NCI-H1105 (cell line): ENCODE data around the gene TBC1D23.
"Not testable (repeated sequence)": the region's sequence is repeated elsewhere in the genome, so short reads cannot be mapped to it uniquely, and the experiment has no call there.

Experiments
- DNase-seq: peaks from one replicate; lab custom pipeline; 2025; lab: John Stamatoyannopoulos, UW

Gene TBC1D23

DNA sequence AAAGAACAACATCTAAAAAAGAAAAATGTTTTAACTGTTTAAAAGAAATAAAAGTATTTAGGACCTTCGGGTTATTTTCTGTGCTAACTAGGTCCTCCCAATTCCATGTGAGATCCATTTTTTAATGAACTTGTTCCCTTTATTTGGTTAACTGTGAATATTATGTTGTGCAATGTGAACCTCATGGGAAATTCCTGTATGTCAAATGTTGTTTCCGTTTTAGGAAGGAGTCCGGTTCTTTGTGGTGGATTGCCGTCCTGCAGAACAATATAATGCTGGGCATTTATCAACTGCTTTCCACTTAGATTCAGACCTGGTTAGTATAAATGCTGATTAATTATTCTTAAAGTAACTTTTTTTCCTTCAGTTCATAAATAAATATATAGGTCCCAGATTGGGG, 38.2 kb downstream of the TBC1D23 start:
- no peak for DNase-seq

DNA sequence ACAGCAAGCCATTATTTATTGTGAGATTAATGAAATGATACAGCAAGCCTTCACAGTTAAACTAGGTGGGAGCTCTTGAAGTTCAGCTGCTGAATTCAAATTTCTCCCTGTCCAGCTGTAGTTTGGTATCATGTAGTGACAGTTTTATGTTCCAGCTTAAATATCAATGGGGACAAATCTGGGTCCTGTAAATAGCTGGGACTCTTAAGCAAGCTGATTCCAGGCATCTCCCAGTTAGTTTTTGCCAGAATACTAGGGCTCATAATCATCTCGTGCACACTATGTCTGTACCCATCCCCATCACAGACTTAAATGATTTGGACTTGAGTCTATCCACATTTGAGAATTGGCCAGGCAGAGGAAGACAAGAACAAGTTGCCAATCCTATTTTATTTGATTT, 45.9 kb downstream of the TBC1D23 start:
- no peak for DNase-seq

DNA sequence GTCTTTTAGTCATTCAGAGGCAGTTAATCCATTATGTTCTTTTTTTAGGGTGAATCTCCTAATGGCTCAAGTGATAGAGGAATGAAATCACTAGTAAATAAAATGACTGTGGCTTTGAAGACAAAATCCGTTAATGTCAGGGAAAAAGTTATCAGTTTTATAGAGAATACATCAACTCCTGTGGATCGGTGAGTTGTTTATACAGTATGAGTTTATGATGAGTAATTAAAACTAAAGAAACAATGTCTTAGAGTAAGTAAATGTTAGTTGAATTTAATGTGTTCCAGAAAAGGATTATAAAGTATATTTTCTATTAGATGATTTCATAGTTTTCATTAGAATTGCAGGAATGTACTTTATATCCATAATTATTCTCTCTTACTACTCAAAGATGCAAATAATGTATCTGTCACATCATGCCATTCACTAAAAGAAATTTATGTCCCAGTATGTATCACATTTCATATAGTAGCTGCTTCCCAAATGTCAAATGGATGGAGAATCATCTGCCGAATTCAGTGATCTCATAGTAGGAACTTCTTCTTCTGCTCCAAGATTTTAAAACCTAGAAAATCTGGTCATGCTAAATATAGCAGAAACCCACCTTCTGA, 49.7 kb downstream of the TBC1D23 start:
- DNase-seq = no peak

DNA sequence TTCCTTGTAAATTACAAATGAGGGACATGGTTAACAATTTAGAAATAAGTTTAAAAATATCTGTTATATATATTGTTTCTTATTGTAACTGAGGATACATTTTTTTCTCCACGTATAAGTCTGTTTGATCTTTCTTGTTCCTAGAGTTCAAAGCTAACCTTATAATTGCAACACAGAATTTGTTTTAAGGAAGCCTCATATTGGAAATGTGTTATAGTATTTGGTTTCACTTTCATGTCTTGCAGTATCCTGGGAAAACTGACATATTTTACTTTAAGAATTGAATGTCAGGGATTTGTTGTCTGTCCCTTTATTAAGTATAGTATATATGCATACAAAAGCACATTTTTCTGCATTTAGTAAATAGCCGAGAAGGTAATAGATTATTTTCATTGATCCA, 50.2 kb downstream of the TBC1D23 start:
- DNase-seq = no peak

DNA sequence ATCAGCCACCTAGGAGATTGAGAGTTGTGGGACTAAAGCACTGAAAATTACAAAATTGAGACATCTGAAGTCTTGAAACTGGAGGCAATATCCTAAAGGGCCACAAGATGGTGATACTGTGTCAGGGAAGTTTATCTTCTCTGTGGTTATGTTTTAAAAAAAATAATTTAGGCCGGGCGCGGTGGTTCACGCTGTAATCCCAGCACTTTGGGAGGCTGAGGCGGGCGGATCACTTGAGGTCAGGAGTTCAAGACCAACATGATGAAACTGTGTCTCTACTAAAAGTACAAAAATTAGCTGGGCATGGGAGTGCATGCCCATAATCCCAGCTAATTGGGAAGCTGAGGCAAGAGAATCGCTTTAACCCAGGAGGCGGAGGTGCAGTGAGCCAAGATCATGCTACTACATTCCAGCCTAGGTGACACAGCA, 55.9 kb downstream of the TBC1D23 start:
- DNase-seq = no peak

DNA sequence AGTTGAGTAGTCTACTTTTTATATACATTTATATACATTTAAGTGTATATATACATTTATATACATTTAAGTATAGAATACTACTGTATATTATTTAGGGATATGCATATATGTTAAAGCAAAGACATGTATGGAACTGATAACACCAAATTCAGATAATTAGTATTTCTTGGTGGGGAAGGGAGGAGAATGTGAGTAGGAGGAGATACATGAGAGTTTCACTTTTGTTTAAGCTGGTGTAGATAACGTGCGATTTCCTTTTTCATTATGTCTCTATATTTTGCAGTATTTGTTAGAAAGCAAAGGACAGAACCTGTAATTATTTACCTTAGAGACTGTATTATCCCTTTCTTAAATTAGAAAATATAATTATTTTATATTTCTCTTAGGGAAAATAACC, 57.1 kb downstream of the TBC1D23 start:
- no peak for DNase-seq

DNA sequence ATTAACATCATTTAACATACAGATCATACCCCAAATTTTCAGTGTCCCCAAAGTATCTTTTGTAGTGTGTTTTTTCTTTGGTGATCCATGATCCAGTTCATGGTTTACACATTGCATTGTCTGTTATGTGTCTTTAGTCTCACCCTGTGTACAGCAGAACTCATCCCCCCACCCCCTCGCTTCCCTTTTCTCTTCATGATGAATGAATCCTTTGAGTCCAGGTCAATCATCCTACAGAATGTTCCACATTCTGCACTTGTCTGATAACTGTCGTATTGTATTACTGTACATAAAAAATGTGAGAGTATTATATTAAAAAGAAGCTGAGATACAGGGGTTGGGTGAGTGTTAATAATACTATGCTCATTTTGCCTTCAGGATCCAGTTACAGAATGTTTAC, 59.2 kb downstream of the TBC1D23 start:
- no peak for DNase-seq

DNA sequence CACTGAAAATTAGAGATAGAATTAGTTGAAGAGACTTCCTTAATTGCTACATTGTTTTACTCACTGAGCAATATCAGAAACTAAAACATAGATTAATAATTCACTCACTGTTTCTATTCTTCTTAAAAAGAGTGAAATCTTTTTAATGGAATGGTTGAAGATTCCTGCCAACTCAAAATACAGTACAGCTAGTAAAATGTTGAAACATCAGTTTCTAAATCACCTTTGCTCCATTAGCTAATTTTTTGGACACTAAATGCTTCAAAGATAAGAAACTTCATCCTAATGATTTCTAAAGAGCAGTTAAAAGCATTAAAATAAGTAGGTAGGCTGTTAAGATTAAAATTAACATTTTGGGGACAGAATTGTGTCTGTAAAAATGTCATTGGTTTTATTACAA, 63.3 kb downstream of the TBC1D23 start:
- DNase-seq = no peak

DNA sequence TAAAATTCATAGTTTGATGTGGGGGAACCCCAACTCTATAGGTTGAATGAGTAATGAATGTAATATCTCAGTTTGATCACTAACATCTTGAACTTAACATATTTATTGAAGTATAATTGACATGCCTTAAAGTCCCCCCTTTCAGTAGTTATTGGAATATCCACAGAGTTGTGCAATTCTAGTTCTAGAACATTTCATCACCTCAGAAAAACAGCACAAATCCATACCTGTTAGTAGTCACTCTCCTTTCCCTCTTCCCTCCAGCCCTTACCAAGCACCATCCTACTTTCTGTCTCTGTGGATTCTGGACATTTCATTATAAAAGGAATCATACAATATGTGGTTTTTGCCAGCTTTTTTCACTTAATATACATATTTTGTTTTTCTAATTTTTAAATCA, 65.0 kb downstream of the TBC1D23 start:
- DNase-seq = no peak

DNA sequence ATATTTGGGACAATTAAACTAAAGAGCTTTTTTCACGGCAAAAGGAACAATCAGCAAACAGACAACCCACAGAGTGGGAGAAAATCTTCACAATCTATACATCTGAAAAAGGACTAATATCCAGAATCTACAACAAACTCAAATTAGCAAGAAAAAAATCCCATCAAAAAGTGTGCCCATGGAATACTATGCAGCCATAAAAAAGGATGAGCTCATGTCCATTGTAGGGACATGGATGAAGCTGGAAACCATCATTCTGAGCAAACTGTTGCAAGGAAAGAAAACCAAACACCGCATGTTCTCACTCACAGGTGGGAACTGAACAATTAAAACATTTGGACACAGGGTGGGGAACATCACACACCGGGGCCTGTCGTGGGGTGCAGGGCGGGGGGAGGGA, 66.6 kb downstream of the TBC1D23 start:
- DNase-seq = not testable (repeated sequence)

DNA sequence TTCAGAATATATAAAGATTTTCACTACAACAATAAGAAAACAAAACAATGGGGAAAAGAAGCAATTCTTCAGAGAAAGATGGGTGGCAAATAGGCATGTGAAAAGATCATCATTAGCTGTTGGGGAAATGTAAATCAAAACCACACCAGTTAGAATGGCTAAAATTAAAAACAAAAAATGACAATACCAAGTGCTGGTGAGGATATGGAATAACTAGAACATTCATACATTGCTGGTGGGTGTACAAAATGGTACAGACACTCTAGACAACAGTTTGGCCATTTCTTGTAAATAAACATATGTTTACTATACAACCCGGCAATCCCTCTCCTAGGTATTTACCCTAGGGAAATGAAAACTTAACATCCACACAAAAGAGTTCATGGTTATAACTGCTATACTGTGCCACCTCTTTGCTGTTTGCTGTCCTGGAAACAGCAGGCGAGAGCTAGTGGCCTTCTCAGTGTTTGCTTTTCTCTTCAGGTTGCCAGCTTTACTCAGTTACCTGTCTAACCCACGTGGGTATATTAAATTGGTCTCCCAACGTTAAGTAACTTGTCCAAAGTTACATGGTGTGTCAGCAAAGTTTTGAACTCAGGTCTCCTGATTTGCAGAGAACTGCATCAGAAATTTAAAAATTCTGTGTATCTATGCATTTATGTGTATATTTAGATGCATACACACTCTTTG, 69.2 kb downstream of the TBC1D23 start:
- no peak for DNase-seq

DNA sequence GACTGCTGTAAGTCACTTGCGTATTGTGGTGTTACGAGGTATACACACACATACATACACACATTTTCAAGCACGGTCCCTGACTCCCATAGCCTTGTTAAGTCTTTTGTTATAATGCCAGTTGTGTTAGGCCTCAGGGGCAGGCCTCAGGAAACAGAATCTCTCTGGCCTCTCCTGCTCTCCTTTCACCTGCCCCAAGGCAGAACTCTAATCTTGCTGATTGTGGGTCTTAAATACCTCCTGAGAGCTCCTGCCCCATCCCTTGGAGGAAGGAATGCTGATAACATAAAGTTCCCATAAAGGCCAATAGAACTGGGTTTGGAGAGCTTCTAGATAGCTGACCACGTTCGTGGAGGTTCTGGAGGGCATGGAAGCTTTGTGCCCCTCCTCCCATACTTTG, 69.9 kb downstream of the TBC1D23 start:
- DNase-seq = no peak

DNA sequence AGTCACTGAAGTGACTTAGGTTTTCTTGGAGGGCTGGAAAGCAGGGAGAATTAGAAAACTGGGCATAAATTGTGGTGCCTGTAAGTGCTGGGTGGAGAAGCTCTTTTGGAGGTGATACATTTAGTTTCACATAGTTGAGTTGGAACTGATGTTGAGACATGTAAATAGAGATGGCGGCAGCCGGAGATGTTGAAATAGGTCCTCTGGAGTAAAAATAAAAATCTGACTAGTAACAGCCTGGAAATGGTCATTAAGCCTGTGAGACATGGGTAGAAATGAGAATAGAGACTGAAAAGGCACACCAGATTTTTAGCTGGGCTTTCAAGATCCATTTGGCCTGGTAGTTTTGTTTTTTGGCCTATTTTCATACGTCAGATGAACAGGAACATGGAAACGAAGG, 70.9 kb downstream of the TBC1D23 start:
- no peak for DNase-seq

DNA sequence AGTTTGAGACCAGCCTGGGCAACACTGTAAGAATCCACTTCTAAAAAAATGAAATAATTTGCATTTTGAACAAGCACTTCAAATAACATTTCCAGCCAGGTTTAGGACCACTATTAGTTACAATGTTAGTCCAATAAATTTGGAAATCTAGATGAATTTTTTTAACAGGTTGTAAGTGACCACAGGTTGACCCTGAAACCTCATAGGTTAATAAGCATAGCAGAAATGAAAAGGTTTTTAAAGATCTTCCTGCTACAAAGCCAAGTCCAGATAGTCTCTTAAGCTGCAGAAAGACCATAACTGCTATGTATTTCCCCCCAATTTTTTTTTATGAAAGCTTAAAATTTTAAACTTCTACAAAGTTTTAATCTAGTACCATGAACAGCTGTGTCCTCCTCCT, 72.3 kb downstream of the TBC1D23 start:
- DNase-seq = no peak

DNA sequence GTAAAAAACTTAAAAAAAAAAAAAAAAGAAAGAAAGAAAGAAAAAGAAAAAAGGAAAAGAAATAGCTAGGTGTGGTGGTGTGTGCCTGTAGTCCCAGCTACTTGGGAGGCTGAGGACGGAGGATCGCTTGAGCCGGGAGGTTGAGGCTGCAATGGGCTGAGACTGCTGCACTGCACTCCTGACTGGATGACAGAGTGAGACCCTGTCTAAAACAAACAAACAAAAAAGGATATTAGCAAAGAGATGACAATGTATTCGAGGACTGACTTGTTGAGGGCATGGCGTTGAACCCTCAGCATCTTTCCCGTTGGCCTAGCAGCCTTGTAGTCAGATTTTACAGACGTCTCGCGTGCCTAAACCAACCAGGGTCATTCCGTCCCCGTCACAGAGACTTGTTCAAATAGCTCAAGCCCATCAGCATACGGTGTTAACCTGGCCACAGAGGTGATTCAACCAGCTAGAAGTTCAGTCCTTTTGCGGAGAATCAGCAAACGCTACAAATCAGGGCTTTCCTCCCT, 73.2 kb downstream of the TBC1D23 start:
- no peak for DNase-seq

DNA sequence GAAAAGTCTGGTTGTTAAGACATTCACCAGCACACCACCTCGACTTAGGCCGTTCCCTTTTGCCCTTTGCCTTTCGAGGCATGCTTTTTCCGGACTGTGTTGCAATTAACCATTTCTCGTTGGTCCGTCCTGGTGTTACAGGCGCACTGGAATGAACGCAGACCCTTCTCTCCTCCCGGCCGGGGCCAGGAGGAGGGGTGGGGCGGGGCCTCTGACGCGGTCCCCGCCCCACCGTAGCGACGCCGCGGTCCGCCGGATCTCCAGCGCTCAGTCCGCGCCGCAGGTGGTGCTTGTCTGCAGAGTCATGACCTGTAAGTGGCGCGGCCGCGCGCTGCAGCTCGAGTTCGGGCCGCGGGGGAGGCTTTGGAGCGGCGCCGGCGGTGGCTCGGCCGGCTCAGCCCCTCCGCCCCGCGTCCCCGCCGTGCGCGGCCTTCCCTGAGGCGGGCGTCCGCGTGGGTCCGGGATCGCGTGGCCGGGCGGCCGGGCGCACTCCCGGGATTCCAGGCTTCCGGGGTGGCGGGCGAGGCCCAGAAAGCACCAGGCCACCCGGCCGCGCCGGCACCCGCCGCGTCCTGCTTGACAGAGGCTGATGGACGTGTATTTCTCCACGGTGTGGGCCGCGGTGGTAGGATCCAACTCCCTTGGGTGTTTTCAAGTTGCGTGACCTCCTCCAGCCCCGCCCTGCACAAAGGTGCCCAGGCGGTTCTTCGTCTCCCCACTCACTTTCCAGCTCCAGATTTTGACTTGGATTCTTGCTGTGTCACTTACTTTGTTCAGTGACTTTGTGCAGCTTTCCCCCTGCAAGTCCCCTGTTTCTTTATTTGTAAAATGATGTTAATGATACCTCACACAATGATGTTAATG, 73.9 kb downstream of the TBC1D23 start, which contains the start of gene NIT2:
TSS of gene NIT2 (plus strand) at position 270 of the 864 bp plus-strand sequence. CDS start at position 305, 35 bp downstream.
- peak; percentile 83 for DNase-seq

DNA sequence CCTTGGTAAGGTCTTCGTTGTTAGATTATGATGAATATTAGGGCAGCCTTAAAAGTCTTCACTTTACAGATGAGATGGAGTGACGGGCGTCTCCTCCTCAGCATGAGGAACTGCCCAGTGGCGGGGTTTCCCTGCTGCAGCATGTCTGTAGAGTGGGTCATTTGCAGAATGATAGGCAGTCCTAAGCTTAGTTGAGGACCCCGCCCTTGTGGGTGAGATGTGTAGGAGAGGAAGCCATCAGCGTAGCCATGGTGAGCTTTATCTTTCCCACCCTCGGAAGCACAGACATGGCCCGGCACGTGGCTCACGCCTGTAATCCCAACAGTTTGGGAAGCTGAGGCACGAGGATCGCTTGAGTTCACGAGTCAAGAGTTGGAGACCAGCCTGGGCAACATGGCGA, 74.6 kb downstream of the TBC1D23 start:
- no peak for DNase-seq

DNA sequence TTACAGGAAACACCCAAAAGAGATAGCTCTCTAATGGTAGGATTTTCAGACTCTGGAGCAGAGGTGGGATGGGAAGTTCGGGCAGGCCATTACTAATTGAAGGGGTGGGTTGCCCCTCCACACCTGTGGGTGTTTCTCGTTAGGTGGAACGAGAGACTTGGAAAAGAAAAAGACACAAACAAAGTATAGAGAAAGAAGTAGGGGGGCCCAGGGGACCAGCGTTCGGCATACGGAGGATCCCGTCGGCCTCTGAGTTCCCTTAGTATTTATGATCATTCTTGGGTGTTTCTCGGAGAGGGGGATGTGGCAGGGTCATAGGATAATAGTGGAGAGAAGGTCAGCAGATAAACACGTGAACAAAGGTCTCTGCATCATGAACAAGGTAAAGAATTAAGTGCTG, 75.4 kb downstream of the TBC1D23 start:
- not testable (repeated sequence) for DNase-seq

DNA sequence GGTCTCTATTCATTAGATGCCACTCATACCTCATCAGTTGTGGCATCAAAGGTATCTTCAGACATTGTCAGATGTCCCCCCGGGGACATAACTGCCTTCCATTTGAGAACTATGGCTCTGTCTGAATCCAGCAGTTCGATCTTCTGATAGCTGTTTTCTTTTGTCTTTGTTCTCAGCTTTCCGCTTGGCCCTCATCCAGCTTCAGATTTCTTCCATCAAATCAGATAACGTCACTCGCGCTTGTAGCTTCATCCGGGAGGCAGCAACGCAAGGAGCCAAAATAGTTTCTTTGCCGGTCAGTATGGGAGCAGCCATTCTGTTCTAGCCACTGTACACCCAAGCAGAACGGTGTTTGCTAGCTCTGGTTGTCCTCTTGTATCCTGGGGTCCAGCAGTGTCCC, 78.1 kb downstream of the TBC1D23 start:
- DNase-seq = no peak

DNA sequence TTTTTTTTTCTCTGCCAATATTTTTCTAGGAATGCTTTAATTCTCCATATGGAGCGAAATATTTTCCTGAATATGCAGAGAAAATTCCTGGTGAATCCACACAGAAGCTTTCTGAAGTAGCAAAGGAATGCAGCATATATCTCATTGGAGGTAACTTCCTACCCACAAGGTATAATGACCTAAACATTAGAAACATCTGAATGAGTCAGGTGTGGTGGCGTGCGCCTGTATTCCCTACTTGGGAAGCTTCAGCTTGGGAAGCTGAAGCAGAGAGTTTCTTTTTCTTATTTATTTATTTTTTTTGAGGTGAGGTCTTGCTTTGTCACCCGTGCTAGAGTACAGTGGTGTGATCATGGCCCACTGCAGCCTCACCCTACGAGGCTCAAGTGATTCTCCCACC, 79.0 kb downstream of the TBC1D23 start:
- DNase-seq = no peak

DNA sequence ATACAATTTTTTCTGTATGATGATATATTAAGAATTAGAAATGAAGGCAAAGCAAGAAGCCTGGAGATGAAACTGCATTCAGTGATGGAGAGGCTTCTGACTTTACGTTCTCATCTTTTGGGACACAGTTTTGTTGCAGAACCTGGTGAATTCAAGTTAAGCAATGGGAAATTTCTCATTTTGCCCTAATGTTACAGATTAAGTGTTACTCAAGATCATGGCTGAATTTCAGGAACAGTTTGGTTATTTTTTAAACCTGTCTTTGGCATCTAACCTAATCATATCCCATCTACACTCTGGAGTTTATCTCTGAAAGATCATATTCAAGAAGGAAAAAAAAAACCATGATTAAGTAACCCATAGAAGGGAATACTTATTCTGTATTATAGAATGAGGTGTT, 79.7 kb downstream of the TBC1D23 start:
- no peak for DNase-seq

DNA sequence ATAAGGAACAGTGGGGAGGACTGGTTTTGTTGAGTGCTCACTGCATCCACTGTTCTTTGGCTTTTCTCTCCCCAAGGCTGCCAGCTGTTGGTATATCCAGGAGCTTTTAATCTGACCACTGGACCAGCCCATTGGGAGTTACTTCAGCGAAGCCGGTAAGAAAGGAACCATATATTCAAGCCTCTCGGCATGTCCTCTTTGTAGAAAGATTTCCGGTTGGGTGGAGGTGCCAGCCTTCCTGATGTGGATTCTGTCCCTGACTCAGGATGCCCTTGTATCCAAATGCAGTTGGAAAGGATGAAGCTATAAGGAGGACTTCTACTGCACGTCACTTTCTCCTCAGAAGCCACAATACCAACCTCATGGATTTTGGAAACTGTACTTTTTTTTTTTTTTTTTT, 87.9 kb downstream of the TBC1D23 start:
- DNase-seq = no peak

DNA sequence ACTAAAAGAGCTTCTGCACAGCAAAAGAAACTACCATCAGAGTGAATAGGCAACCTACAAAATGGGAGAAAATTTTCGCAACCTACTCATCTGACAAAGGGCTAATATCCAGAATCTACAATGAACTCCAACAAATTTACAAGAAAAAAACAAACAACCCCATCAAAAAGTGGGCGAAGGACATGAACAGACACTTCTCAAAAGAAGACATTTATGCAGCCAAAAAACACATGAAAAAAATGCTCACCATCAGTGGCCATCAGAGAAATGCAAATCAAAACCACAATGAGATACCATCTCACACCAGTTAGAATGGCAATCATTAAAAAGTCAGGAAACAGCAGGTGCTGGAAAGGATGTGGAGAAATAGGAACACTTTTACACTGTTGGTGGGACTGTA, 91.0 kb downstream of the TBC1D23 start:
- DNase-seq = not testable (repeated sequence)
